ENCODE measurements around the gene CDK19.

- TF ChIP-seq EZH2 (IDR thresholded peaks at IDR 0.05; ENCODE audit: low read depth, unreplicated experiment): no peak
- TF ChIP-seq CTCF (conservative IDR thresholded peaks at IDR 0.05; ENCODE audit: low read depth in 2 of 2): no peak
- TF ChIP-seq CREB1 (CRISPR knock-in tag; IDR thresholded peaks at IDR 0.05; ENCODE audit: low read depth): no peak
- no peak for TF ChIP-seq EZH2phosphoT487 (IDR thresholded peaks at IDR 0.05; ENCODE audit: unreplicated experiment)
- TF ChIP-seq STAT1 (IDR thresholded peaks at IDR 0.05; ENCODE audit: unreplicated experiment): no peak
- TF ChIP-seq REST (IDR thresholded peaks at IDR 0.05; ENCODE audit: unreplicated experiment): no peak
- TF ChIP-seq ETS1 (IDR thresholded peaks at IDR 0.05): no peak
- TF ChIP-seq POLR2AphosphoS5 (IDR thresholded peaks at IDR 0.05; ENCODE audit: low read depth): no peak
- TF ChIP-seq ZNF114 (CRISPR knock-in tag; IDR thresholded peaks at IDR 0.05): no peak
- TF ChIP-seq NANOG (IDR thresholded peaks at IDR 0.05; ENCODE audit: borderline replicate concordance): no peak
- TF ChIP-seq ZNF462 (CRISPR knock-in tag; IDR thresholded peaks at IDR 0.05): no peak
Observed at GRCh38 chr6:110699780-110700179, 115.5 kb downstream of the CDK19 start.
